ENCODE results near the gene STIP1. TPM values are rescaled to one million over a fixed set of nuclear protein-coding genes. Genes with fewer than 3 reads are reported as not detected.
A peak's percentile ranks its signal among the peaks of the same experiment; 100 is the strongest.

STIP1 gene
- total and polyA plus RNA-seq, 9 of the 15 experiments (the other 6 are each of a cell fraction or from before 2014, with no cell fraction given) = 58.1 to 465 (median 346) TPM

DNA sequence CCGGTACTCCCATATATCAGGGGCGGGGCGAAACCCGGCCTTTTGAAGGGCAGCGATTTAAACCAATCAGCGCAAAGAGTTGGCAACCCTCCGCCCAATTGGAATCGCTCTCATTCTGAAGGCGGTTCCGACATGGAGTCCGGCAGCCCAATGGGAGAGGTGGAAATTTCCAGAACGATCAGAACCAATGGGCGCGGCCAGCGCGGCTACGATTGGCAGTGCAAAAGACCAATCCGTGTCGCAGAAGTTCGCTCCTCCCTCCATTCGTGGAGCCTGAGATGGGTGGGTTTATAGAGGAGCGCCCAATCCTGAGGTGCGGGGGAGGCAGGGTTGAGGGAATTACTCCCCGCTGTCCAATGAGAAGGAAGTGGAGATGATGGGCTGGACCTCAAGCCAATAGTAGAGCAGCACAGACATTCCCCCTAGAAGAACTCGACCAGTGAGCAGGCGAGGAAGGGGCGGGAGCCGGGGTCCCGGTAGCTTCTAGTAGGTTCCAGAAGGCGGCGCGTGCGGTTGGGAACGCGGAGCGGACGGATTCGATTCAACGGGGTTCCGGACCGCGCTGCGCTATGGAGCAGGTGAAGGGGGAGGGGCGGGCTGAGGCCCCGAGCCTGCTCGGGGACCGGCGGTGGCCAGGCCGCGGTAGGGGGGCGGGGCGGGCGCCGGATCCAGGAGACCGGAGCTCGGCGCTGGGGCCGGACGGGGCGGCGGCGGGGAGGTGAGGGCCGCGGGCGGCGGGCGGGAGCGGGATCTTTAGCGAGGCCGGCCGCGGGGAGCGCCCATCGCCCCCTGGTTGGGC, at the start of gene STIP1 (continued):
- TF ChIP-seq, protein P1, sequence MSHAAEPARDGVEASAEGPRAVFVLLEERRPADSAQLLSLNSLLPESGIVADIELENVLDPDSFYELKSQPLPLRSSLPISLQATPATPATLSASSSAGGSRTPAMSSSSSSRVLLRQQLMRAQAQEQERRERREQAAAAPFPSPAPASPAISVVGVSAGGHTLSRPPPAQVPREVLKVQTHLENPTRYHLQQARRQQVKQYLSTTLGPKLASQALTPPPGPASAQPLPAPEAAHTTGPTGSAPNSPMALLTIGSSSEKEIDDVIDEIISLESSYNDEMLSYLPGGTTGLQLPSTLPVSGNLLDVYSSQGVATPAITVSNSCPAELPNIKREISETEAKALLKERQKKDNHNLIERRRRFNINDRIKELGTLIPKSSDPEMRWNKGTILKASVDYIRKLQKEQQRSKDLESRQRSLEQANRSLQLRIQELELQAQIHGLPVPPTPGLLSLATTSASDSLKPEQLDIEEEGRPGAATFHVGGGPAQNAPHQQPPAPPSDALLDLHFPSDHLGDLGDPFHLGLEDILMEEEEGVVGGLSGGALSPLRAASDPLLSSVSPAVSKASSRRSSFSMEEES (CRISPR knock-in tag; IDR thresholded peaks at IDR 0.05) = no peak
- no peak for TF ChIP-seq KLF10 (CRISPR knock-in tag; IDR thresholded peaks at IDR 0.05)
- TF ChIP-seq, protein P2, sequence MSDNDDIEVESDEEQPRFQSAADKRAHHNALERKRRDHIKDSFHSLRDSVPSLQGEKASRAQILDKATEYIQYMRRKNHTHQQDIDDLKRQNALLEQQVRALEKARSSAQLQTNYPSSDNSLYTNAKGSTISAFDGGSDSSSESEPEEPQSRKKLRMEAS (CRISPR knock-in tag; IDR thresholded peaks at IDR 0.05) = peak; percentile 86
- no peak for TF ChIP-seq MTA1 (IDR thresholded peaks at IDR 0.05; ENCODE audit: borderline replicate concordance)
- TF ChIP-seq, protein P3, sequence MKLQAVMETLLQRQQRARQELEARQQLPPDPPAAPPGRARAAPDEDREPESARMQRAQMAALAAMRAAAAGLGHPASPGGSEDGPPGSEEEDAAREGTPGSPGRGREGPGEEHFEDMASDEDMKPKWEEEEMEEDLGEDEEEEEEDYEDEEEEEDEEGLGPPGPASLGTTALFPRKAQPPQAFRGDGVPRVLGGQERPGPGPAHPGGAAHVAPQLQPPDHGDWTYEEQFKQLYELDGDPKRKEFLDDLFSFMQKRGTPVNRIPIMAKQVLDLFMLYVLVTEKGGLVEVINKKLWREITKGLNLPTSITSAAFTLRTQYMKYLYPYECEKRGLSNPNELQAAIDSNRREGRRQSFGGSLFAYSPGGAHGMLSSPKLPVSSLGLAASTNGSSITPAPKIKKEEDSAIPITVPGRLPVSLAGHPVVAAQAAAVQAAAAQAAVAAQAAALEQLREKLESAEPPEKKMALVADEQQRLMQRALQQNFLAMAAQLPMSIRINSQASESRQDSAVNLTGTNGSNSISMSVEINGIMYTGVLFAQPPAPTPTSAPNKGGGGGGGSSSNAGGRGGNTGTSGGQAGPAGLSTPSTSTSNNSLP (IDR thresholded peaks at IDR 0.05; ENCODE audit: borderline replicate concordance, low read depth, low read length) = peak; percentile 95
- no peak; the same call in 1 of the 2 replicates for TF ChIP-seq NFRKB (IDR thresholded peaks at IDR 0.05; ENCODE audit: low read depth)
- TF ChIP-seq BDP1 (IDR thresholded peaks at IDR 0.05; ENCODE audit: insufficient read depth, insufficient read length) = no peak
- TF ChIP-seq PHB (CRISPR knock-in tag; IDR thresholded peaks at IDR 0.05) = no peak
- no peak for TF ChIP-seq ZNF408 (CRISPR knock-in tag; IDR thresholded peaks at IDR 0.05; ENCODE audit: low read depth)
- no peak for TF ChIP-seq SOX6 (IDR thresholded peaks at IDR 0.05)
- TF ChIP-seq SAFB2 (IDR thresholded peaks at IDR 0.05; ENCODE audit: borderline replicate concordance, low read depth, low read length, severe bottlenecking) = no peak
- TF ChIP-seq ZNF41 (CRISPR knock-in tag; conservative IDR thresholded peaks at IDR 0.05) = no peak
- no peak for TF ChIP-seq PURB (CRISPR knock-in tag; IDR thresholded peaks at IDR 0.05; ENCODE audit: low read depth)
- no peak for TF ChIP-seq ATF1 (CRISPR knock-in tag; IDR thresholded peaks at IDR 0.05)
- TF ChIP-seq ATF1 (tag; IDR thresholded peaks at IDR 0.05) = peak; percentile 95
- no peak for TF ChIP-seq CHCHD3 (CRISPR knock-in tag; IDR thresholded peaks at IDR 0.05)
- TF ChIP-seq, protein P4, sequence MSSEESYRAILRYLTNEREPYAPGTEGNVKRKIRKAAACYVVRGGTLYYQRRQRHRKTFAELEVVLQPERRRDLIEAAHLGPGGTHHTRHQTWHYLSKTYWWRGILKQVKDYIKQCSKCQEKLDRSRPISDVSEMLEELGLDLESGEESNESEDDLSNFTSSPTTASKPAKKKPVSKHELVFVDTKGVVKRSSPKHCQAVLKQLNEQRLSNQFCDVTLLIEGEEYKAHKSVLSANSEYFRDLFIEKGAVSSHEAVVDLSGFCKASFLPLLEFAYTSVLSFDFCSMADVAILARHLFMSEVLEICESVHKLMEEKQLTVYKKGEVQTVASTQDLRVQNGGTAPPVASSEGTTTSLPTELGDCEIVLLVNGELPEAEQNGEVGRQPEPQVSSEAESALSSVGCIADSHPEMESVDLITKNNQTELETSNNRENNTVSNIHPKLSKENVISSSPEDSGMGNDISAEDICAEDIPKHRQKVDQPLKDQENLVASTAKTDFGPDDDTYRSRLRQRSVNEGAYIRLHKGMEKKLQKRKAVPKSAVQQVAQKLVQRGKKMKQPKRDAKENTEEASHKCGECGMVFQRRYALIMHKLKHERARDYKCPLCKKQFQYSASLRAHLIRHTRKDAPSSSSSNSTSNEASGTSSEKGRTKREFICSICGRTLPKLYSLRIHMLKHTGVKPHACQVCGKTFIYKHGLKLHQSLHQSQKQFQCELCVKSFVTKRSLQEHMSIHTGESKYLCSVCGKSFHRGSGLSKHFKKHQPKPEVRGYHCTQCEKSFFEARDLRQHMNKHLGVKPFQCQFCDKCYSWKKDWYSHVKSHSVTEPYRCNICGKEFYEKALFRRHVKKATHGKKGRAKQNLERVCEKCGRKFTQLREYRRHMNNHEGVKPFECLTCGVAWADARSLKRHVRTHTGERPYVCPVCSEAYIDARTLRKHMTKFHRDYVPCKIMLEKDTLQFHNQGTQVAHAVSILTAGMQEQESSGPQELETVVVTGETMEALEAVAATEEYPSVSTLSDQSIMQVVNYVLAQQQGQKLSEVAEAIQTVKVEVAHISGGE (CRISPR knock-in tag; IDR thresholded peaks at IDR 0.05) = no peak
- no peak for TF ChIP-seq BCL6 (CRISPR knock-in tag; IDR thresholded peaks at IDR 0.05)
- TF ChIP-seq KAT2B (IDR thresholded peaks at IDR 0.05; ENCODE audit: low read depth, low read length) = no peak
- 0 out of 2 replicates have a peak, but pooled peaks have one; percentile 20 for TF ChIP-seq JUND (IDR thresholded peaks at IDR 0.05; ENCODE audit: borderline replicate concordance, low read depth, low read length)
- TF ChIP-seq JUND (tag; IDR thresholded peaks at IDR 0.05; ENCODE audit: borderline replicate concordance, low read depth, low read length) = 0 out of 3 replicates have a peak, but pooled peaks have one; percentile 21
- no peak for TF ChIP-seq CEBPB (tag; IDR thresholded peaks at IDR 0.05)
- TF ChIP-seq JUNB (CRISPR knock-in tag; conservative IDR thresholded peaks at IDR 0.05) = no peak
